ENCODE data around the gene ANKRD23. TPM values are rescaled to one million over a fixed set of nuclear protein-coding genes. Genes with fewer than 3 reads are reported as not detected.

The ANKRD23 gene
- total RNA-seq, 1 experiment from 2014 or later = 8.9 TPM

DNA sequence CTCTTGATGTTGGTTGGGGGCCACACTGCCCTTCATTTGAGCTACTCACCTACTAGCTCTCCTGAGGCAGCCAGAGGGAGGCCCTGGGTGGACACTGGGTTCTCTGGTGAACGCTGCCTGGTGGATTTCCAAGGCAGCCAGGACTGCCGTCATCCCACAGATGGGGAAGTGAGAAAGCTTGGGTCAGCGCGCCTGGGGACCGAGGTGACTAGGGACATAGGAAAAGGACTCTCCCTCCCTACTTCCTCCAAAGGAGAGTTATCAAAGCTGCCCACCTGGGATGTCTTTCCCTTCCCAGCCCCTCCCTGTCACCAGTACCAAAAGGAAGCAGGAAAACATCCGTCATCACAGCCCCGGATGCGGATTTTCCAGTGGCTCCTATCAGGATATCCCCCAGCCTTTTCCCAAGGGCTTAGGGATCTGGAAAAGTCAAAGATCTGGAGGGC, 29.9 kb upstream of the ANKRD23 start:
- CTCF ChIA-PET = interaction anchor here (0.6 to 1.7 kb wide), 3 partner anchors 11 to 115 kb away, joined by 3 to 4 read pairs (median 3); no protein-coding TSS in a partner anchor
- Histone ChIP-seq H3K4me1 (replicated peaks; ENCODE audit: insufficient read depth) (peaks cover 76% of the 10 kb centered on the region), H3F3A (ENCODE audit: insufficient read depth, low read depth) (peaks cover 43% of the 10 kb centered on the region; the same call in 1 of the 2 replicates), H3K27ac (peak overlapping the region; percentile 3; the same call in 1 of the 2 replicates), H3K4me2 (peak overlapping the region; percentile 59), H4K20me1 (ENCODE audit: insufficient read depth) (no peaks in the 10 kb centered on the region), H3K36me3 (ENCODE audit: low read depth) (no peaks in the 10 kb centered on the region), H3K9me2 (ENCODE audit: insufficient read depth) (no peaks in the 10 kb centered on the region), H3K27me3 (ENCODE audit: insufficient read depth, low read depth) (no peaks in the 10 kb centered on the region), H2AFZ (no peak overlapping the region), H3K4me3 (no peak overlapping the region), H3K9me3 (ENCODE audit: insufficient read depth, low read depth) (no peaks in the 10 kb centered on the region), H3K79me2 (ENCODE audit: low read depth) (peaks cover 4% of the 10 kb centered on the region; the same call in 1 of the 2 replicates)
- POLR2A ChIA-PET (ENCODE audit: unreplicated experiment) = interaction anchor here (0.7 to 1.0 kb wide), 2 partner anchors 15 to 16 kb away, joined by 7 to 32 read pairs; partner anchors contain the start of gene ANKRD39
- BruUV-seq (replicated peaks) = no TSS peak
- DNase-seq = no peak
- TF ChIP-seq, protein P1, sequence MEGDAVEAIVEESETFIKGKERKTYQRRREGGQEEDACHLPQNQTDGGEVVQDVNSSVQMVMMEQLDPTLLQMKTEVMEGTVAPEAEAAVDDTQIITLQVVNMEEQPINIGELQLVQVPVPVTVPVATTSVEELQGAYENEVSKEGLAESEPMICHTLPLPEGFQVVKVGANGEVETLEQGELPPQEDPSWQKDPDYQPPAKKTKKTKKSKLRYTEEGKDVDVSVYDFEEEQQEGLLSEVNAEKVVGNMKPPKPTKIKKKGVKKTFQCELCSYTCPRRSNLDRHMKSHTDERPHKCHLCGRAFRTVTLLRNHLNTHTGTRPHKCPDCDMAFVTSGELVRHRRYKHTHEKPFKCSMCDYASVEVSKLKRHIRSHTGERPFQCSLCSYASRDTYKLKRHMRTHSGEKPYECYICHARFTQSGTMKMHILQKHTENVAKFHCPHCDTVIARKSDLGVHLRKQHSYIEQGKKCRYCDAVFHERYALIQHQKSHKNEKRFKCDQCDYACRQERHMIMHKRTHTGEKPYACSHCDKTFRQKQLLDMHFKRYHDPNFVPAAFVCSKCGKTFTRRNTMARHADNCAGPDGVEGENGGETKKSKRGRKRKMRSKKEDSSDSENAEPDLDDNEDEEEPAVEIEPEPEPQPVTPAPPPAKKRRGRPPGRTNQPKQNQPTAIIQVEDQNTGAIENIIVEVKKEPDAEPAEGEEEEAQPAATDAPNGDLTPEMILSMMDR (conservative IDR thresholded peaks at IDR 0.05) = no peak
- no peak for TF ChIP-seq EZH2 (IDR thresholded peaks at IDR 0.05; ENCODE audit: low read depth)
- intact Hi-C loops (cut with micrococcal nuclease; ENCODE audit: unreplicated experiment) = loop anchor here (2.0 kb wide), 1 partner anchor 13 kb away; no protein-coding TSS in a partner anchor

DNA sequence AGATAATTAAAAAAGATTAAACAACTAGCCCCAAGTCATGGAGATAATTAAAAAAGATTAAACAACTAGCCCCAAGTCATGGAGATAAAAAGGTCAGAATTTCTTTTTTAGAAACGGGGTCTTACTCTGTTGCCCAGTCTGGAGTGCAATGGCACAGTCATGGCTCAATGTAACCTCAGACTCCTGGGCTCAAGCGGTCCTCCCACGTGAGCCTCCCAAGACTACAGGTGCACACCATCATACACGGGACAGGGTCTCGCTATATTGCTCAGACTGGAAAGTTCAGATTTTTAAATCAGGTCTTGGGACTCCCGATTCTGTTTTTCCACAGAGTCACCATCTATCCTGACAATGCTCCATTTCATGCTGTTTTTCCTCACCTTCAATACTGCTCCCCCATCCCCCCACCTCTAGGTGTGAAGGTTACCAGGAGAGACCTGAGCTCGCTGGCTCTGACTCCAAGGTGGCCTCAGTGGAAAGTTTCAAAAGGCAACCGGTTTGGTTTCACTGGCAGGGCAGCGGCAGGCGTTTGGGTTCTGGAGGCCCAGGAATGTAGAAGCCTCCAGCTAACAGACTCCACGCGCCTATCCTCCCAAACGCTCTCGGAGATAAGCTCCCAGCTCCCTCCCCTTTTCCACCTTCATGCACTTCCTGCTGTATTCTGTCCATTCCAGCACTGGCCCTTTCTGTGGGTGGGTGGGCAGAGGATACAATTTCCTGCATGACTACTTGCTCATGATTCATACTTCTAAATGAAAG, 28.9 kb upstream of the ANKRD23 start:
- Histone ChIP-seq H3K79me2 (ENCODE audit: low read depth) (peaks cover 12% of the 10 kb centered on the region), H3K4me1 (replicated peaks; ENCODE audit: insufficient read depth) (peaks cover 69% of the 10 kb centered on the region), H2AFZ (no peak overlapping the region), H4K20me1 (ENCODE audit: insufficient read depth) (no peaks in the 10 kb centered on the region), H3K36me3 (ENCODE audit: low read depth) (no peaks in the 10 kb centered on the region), H3K9me2 (ENCODE audit: insufficient read depth) (no peaks in the 10 kb centered on the region), H3K4me2 (peak overlapping the region; percentile 59), H3K27me3 (ENCODE audit: insufficient read depth, low read depth) (no peaks in the 10 kb centered on the region), H3F3A (ENCODE audit: insufficient read depth, low read depth) (peaks cover 43% of the 10 kb centered on the region; the same call in 1 of the 2 replicates), H3K9me3 (ENCODE audit: insufficient read depth, low read depth) (no peaks in the 10 kb centered on the region), H3K4me3 (no peak overlapping the region), H3K27ac (0 out of 2 replicates have a peak overlapping the region, but pooled peaks have one; percentile 3)
- ChIA-PET CTCF (interaction anchor here (0.6 to 1.7 kb wide), 4 partner anchors 13 to 116 kb away, joined by 3 to 4 read pairs (median 4); no protein-coding TSS in a partner anchor), POLR2A (ENCODE audit: unreplicated experiment) (interaction anchor here (0.6 to 1.0 kb wide), 4 partner anchors 15 to 81 kb away, joined by 6 to 32 read pairs (median 22); partner anchors contain the start of gene ANKRD39)
- no TSS peak for BruUV-seq (replicated peaks)
- TF ChIP-seq, protein P1 (conservative IDR thresholded peaks at IDR 0.05) = no peak
- no peak for TF ChIP-seq EZH2 (IDR thresholded peaks at IDR 0.05; ENCODE audit: low read depth)
- DNase-seq = peak; percentile 69
- intact Hi-C loops (cut with micrococcal nuclease; ENCODE audit: unreplicated experiment) = loop anchor here (2.0 kb wide), 1 partner anchor 14 kb away; no protein-coding TSS in a partner anchor

DNA sequence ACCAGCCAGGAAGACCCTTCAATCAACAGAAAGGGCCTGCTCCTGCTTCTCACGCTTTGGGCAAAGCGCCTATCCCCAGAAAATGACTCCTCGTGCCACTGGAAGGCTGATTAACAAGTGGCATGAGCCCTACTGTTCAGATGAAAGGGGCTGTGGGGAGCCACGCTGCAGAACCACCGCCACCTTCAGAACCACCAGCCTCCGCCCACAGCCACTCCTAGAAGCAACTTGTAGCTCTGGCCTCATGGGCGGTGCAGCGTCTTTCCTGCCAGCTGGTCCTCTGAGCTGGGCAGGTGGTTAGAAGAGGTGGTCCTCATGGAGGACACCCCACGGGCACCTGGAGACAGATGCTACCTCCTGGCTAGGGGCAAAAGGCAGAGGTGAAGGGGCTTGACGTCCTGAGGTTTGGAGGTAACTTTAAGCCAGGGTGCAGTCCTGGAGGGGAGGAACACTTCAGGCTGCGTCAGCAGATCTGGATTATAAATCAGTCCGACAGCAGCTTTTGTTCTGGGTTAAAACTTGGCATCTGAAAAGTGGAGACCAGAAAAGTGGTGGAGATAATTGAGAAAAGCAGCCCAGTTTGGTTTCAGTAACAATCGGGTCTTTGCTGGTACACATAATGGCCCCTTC, 26.9 kb upstream of the ANKRD23 start:
- Histone ChIP-seq H3K27me3 (ENCODE audit: insufficient read depth, low read depth) (no peaks in the 10 kb centered on the region), H3K4me2 (peak overlapping the region; percentile 96), H3K4me3 (peak overlapping the region; percentile 82; the same call in 1 of the 2 replicates), H3K27ac (no peak overlapping the region), H4K20me1 (ENCODE audit: insufficient read depth) (peaks cover 9% of the 10 kb centered on the region), H3F3A (ENCODE audit: insufficient read depth, low read depth) (peaks cover 47% of the 10 kb centered on the region; the same call in 1 of the 2 replicates), H2AFZ (peak overlapping the region; percentile 76; the same call in 1 of the 2 replicates), H3K9me3 (ENCODE audit: insufficient read depth, low read depth) (no peaks in the 10 kb centered on the region), H3K79me2 (ENCODE audit: low read depth) (peaks cover 32% of the 10 kb centered on the region), H3K9me2 (ENCODE audit: insufficient read depth) (no peaks in the 10 kb centered on the region), H3K36me3 (ENCODE audit: low read depth) (peaks cover 15% of the 10 kb centered on the region), H3K4me1 (replicated peaks; ENCODE audit: insufficient read depth) (peaks cover 57% of the 10 kb centered on the region)
- TSS peak; percentile 24 for BruUV-seq (replicated peaks)
- TF ChIP-seq EZH2 (IDR thresholded peaks at IDR 0.05; ENCODE audit: low read depth) = no peak
- TF ChIP-seq, protein P1 (conservative IDR thresholded peaks at IDR 0.05) = no peak
- DNase-seq = no peak
- intact Hi-C loops (cut with micrococcal nuclease; ENCODE audit: unreplicated experiment) = no loop called here
- CTCF ChIA-PET = interaction anchor here (0.6 kb wide), 1 partner anchor 81 kb away, joined by 3 read pairs; no protein-coding TSS in a partner anchor
- POLR2A ChIA-PET (ENCODE audit: unreplicated experiment) = interaction anchor here (0.7 kb wide), 1 partner anchor 14 kb away, joined by 3 read pairs; no protein-coding TSS in a partner anchor
